HG03575 (cell line): ENCODE measurements around the gene TNS3.

ENCODE experiments used
- ATAC-seq: cut with Tn5 transposase; IDR thresholded peaks from one replicate; pipeline ENCODE4 v1.9.1; 2021; ENCODE audit not compliant: unreplicated experiment, insufficient number of reproducible peaks, low FRiP score; ENCODE audit errors: extremely low read depth

TNS3 gene

GRCh38 chr7:47337531-47337930 is 244.4 kb downstream of the TNS3 start:
- no peak for ATAC-seq

GRCh38 chr7:47336472-47337425 is 245.2 kb downstream of the TNS3 start:
- no peak for ATAC-seq

GRCh38 chr7:47335557-47336471 is 246.1 kb downstream of the TNS3 start:
- no peak for ATAC-seq

GRCh38 chr7:47335071-47335470 is 246.8 kb downstream of the TNS3 start:
- ATAC-seq, result no peak

- no peak for ATAC-seq
These were observed 248.0 kb downstream of the TNS3 start for GRCh38 chr7:47333959-47334358.

- no peak for ATAC-seq
These were observed 248.4 kb downstream of the TNS3 start for GRCh38 chr7:47333554-47333887.

- no peak for ATAC-seq
These were observed 249.0 kb downstream of the TNS3 start for GRCh38 chr7:47332681-47333553.

- ATAC-seq, result no peak
These were observed 249.7 kb downstream of the TNS3 start for GRCh38 chr7:47332213-47332612.

- no peak for ATAC-seq
These were observed 250.7 kb downstream of the TNS3 start for GRCh38 chr7:47331179-47331565.

- no peak for ATAC-seq
These were observed 251.2 kb downstream of the TNS3 start for GRCh38 chr7:47330561-47331178.

- no peak for ATAC-seq
These were observed 251.9 kb downstream of the TNS3 start for GRCh38 chr7:47330026-47330425.

- no peak for ATAC-seq
These were observed 252.5 kb downstream of the TNS3 start for GRCh38 chr7:47329320-47329926.

GRCh38 chr7:47328392-47329319 is 253.3 kb downstream of the TNS3 start:
- no peak for ATAC-seq

GRCh38 chr7:47327698-47328391 is 254.1 kb downstream of the TNS3 start:
- no peak for ATAC-seq

- ATAC-seq, result no peak
These were observed 254.6 kb downstream of the TNS3 start for GRCh38 chr7:47327346-47327697.

GRCh38 chr7:47326808-47327207 is 255.1 kb downstream of the TNS3 start:
- no peak for ATAC-seq

GRCh38 chr7:47326220-47326619 is 255.7 kb downstream of the TNS3 start:
- no peak for ATAC-seq
